Measurements from ENCODE around the gene RBM20.

RBM20 gene

GRCh38 chr10:110804376-110804775 lies 160.2 kb downstream of the RBM20 start:
- no peaks in the 10 kb centered on the region for H3K36me3 ChIP-seq (ENCODE audit: control insufficient read depth in 4 of 4, insufficient read depth in 4 of 4, low read length in 3 of 4)
- peak overlapping the region in 1 of 7 experiments; percentile 22 for H3K4me3 ChIP-seq (ENCODE audit: control insufficient read depth in 1 of 7, extremely low read depth in 1 of 7, insufficient read depth in 4 of 7, low read depth in 2 of 7, low read length in 6 of 7)
- no CpG with 5 or more reads among the region's 1 CpG for WGBS (ENCODE audit: insufficient coverage)
- ChIA-PET CTCF (interaction anchor here (0.6 to 3.4 kb wide), 21 partner anchors 9 to 195 kb away, joined by 3 to 32 read pairs (median 4); no protein-coding TSS in a partner anchor), POLR2A (interaction anchor here (0.5 to 1.4 kb wide), 3 partner anchors 10 to 247 kb away, joined by 3 to 6 read pairs (median 4); no protein-coding TSS in a partner anchor)
- peaks cover 3 to 32% (median 18%) of the 10 kb centered on the region in 4 experiments for H3K4me1 ChIP-seq (ENCODE audit: control extremely low read depth in 1 of 4, control insufficient read depth in 4 of 4, insufficient read depth in 4 of 4, low read length in 3 of 4)
- H3K27me3 ChIP-seq (replicated peaks in 2 of 5; ENCODE audit: control insufficient read depth in 4 of 5, insufficient read depth in 5 of 5, low read length in 4 of 5), result no peaks in the 10 kb centered on the region
- no peaks in the 10 kb centered on the region for H3K9me3 ChIP-seq (ENCODE audit: control extremely low read depth in 1 of 5, control insufficient read depth in 4 of 5, insufficient read depth in 2 of 5, low read depth in 1 of 5, low read length in 4 of 5)
- peak; percentile 12 to 56 (median 22) for DNase-seq
- H3K27ac ChIP-seq (ENCODE audit: insufficient read depth in 1 of 2, low read depth in 1 of 2, low read length in 2 of 2, poor library complexity in 1 of 2, severe bottlenecking in 2 of 2), result no peak overlapping the region

- no peak overlapping the region for H3K27ac ChIP-seq (ENCODE audit: insufficient read depth in 1 of 2, low read depth in 1 of 2, low read length in 2 of 2, poor library complexity in 1 of 2, severe bottlenecking in 2 of 2)
- no peaks in the 10 kb centered on the region for H3K36me3 ChIP-seq (ENCODE audit: control insufficient read depth in 4 of 4, insufficient read depth in 4 of 4, low read length in 3 of 4)
- H3K4me3 ChIP-seq (ENCODE audit: control insufficient read depth in 1 of 7, extremely low read depth in 1 of 7, insufficient read depth in 4 of 7, low read depth in 2 of 7, low read length in 6 of 7), result no peak overlapping the region
- peaks cover 3 to 32% (median 18%) of the 10 kb centered on the region in 4 experiments for H3K4me1 ChIP-seq (ENCODE audit: control extremely low read depth in 1 of 4, control insufficient read depth in 4 of 4, insufficient read depth in 4 of 4, low read length in 3 of 4)
- POLR2A ChIA-PET, result no interaction called here
- CTCF ChIA-PET, result interaction anchor here (1.2 to 3.4 kb wide), 3 partner anchors 23 to 92 kb away, joined by 3 to 32 read pairs (median 6); no protein-coding TSS in a partner anchor
- no peak for DNase-seq
- 97% methylated on average over 5 of the region's 5 CpGs for WGBS (ENCODE audit: insufficient coverage)
- no peaks in the 10 kb centered on the region for H3K27me3 ChIP-seq (replicated peaks in 2 of 5; ENCODE audit: control insufficient read depth in 4 of 5, insufficient read depth in 5 of 5, low read length in 4 of 5)
- no peaks in the 10 kb centered on the region for H3K9me3 ChIP-seq (ENCODE audit: control extremely low read depth in 1 of 5, control insufficient read depth in 4 of 5, insufficient read depth in 2 of 5, low read depth in 1 of 5, low read length in 4 of 5)
Observed at GRCh38 chr10:110805292-110805691, 161.2 kb downstream of the RBM20 start.

- H3K27ac ChIP-seq (ENCODE audit: insufficient read depth in 1 of 2, low read depth in 1 of 2, low read length in 2 of 2, poor library complexity in 1 of 2, severe bottlenecking in 2 of 2), result no peak overlapping the region
- H3K36me3 ChIP-seq (ENCODE audit: control insufficient read depth in 4 of 4, insufficient read depth in 4 of 4, low read length in 3 of 4), result no peaks in the 10 kb centered on the region
- H3K27me3 ChIP-seq (replicated peaks in 2 of 5; ENCODE audit: control insufficient read depth in 4 of 5, insufficient read depth in 5 of 5, low read length in 4 of 5), result no peaks in the 10 kb centered on the region
- H3K9me3 ChIP-seq (ENCODE audit: control extremely low read depth in 1 of 5, control insufficient read depth in 4 of 5, insufficient read depth in 2 of 5, low read depth in 1 of 5, low read length in 4 of 5), result no peaks in the 10 kb centered on the region
- DNase-seq, result no peak
- H3K4me1 ChIP-seq (ENCODE audit: control extremely low read depth in 1 of 4, control insufficient read depth in 4 of 4, insufficient read depth in 4 of 4, low read length in 3 of 4), result peaks cover 3 to 32% (median 18%) of the 10 kb centered on the region in 4 experiments
- no peak overlapping the region for H3K4me3 ChIP-seq (ENCODE audit: control insufficient read depth in 1 of 7, extremely low read depth in 1 of 7, insufficient read depth in 4 of 7, low read depth in 2 of 7, low read length in 6 of 7)
- POLR2A ChIA-PET, result no interaction called here
- 75% methylated on average over 1 of the region's 4 CpGs for WGBS (ENCODE audit: insufficient coverage)
- CTCF ChIA-PET, result interaction anchor here (0.6 to 1.5 kb wide), 3 partner anchors 17 to 81 kb away, joined by 3 read pairs; no protein-coding TSS in a partner anchor
Observed at GRCh38 chr10:110806335-110806734, 162.2 kb downstream of the RBM20 start.

GRCh38 chr10:110808123-110808522 lies 164.0 kb downstream of the RBM20 start:
- POLR2A ChIA-PET, result no interaction called here
- no peak for DNase-seq
- CTCF ChIA-PET, result interaction anchor here (1.0 to 1.5 kb wide), 3 partner anchors 10 to 72 kb away, joined by 3 to 4 read pairs (median 3); no protein-coding TSS in a partner anchor
- Histone ChIP-seq H3K27me3 (replicated peaks in 2 of 5; ENCODE audit: control insufficient read depth in 4 of 5, insufficient read depth in 5 of 5, low read length in 4 of 5) (no peaks in the 10 kb centered on the region), H3K27ac (ENCODE audit: insufficient read depth in 1 of 2, low read depth in 1 of 2, low read length in 2 of 2, poor library complexity in 1 of 2, severe bottlenecking in 2 of 2) (no peak overlapping the region), H3K36me3 (ENCODE audit: control insufficient read depth in 4 of 4, insufficient read depth in 4 of 4, low read length in 3 of 4) (no peaks in the 10 kb centered on the region), H3K4me1 (ENCODE audit: control extremely low read depth in 1 of 4, control insufficient read depth in 4 of 4, insufficient read depth in 4 of 4, low read length in 3 of 4) (peaks cover 0 to 21% (median 12%) of the 10 kb centered on the region in 4 experiments), H3K4me3 (ENCODE audit: control insufficient read depth in 1 of 7, extremely low read depth in 1 of 7, insufficient read depth in 4 of 7, low read depth in 2 of 7, low read length in 6 of 7) (no peak overlapping the region), H3K9me3 (ENCODE audit: control extremely low read depth in 1 of 5, control insufficient read depth in 4 of 5, insufficient read depth in 2 of 5, low read depth in 1 of 5, low read length in 4 of 5) (no peaks in the 10 kb centered on the region)
- WGBS (ENCODE audit: insufficient coverage), result 100% methylated on average over 3 of the region's 3 CpGs

DNA sequence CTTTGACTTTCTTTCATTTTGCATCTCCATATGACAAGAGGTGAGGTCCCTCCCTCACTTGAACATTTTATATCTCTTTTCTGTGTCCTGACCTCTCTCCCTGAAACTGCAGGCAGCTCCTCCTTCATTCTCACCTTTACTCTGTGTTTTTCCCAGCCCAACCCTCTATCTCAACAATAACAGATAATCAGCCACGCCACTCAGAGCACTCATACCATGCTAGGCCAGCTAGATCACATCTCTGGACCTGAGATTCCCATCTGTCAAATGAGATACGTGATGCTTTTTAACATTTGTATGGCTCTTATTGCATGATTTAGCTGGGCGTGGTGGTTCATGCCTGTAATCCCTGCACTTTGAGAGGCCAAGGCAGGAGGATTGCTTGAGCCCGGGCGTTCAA lies 164.5 kb downstream of the RBM20 start:
- H3K27me3 ChIP-seq (replicated peaks in 2 of 5; ENCODE audit: control insufficient read depth in 4 of 5, insufficient read depth in 5 of 5, low read length in 4 of 5), result no peaks in the 10 kb centered on the region
- H3K27ac ChIP-seq (ENCODE audit: insufficient read depth in 1 of 2, low read depth in 1 of 2, low read length in 2 of 2, poor library complexity in 1 of 2, severe bottlenecking in 2 of 2), result no peak overlapping the region
- DNase-seq, result no peak
- CTCF ChIA-PET, result interaction anchor here (1.2 to 1.5 kb wide), 3 partner anchors 51 to 71 kb away, joined by 3 to 4 read pairs (median 3); no protein-coding TSS in a partner anchor
- H3K36me3 ChIP-seq (ENCODE audit: control insufficient read depth in 4 of 4, insufficient read depth in 4 of 4, low read length in 3 of 4), result no peaks in the 10 kb centered on the region
- no peaks in the 10 kb centered on the region for H3K9me3 ChIP-seq (ENCODE audit: control extremely low read depth in 1 of 5, control insufficient read depth in 4 of 5, insufficient read depth in 2 of 5, low read depth in 1 of 5, low read length in 4 of 5)
- POLR2A ChIA-PET, result no interaction called here
- WGBS (ENCODE audit: insufficient coverage), result 100% methylated on average over 4 of the region's 5 CpGs
- peaks cover 0 to 16% (median 10%) of the 10 kb centered on the region in 4 experiments for H3K4me1 ChIP-seq (ENCODE audit: control extremely low read depth in 1 of 4, control insufficient read depth in 4 of 4, insufficient read depth in 4 of 4, low read length in 3 of 4)
- H3K4me3 ChIP-seq (ENCODE audit: control insufficient read depth in 1 of 7, extremely low read depth in 1 of 7, insufficient read depth in 4 of 7, low read depth in 2 of 7, low read length in 6 of 7), result no peak overlapping the region

- H3K4me3 ChIP-seq (ENCODE audit: control insufficient read depth in 1 of 7, extremely low read depth in 1 of 7, insufficient read depth in 4 of 7, low read depth in 2 of 7, low read length in 6 of 7), result no peak overlapping the region
- H3K27me3 ChIP-seq (replicated peaks in 2 of 5; ENCODE audit: control insufficient read depth in 4 of 5, insufficient read depth in 5 of 5, low read length in 4 of 5), result peaks cover 0 to 2% (median 0%) of the 10 kb centered on the region in 5 experiments
- no peak overlapping the region for H3K27ac ChIP-seq (ENCODE audit: insufficient read depth in 1 of 2, low read depth in 1 of 2, low read length in 2 of 2, poor library complexity in 1 of 2, severe bottlenecking in 2 of 2)
- WGBS (ENCODE audit: insufficient coverage), result 100% methylated on average over 1 of the region's 9 CpGs
- no peaks in the 10 kb centered on the region for H3K9me3 ChIP-seq (ENCODE audit: control extremely low read depth in 1 of 5, control insufficient read depth in 4 of 5, insufficient read depth in 2 of 5, low read depth in 1 of 5, low read length in 4 of 5)
- H3K36me3 ChIP-seq (ENCODE audit: control insufficient read depth in 4 of 4, insufficient read depth in 4 of 4, low read length in 3 of 4), result no peaks in the 10 kb centered on the region
- ChIA-PET CTCF (no interaction called here), POLR2A (interaction anchor here (0.9 kb wide), 1 partner anchor 61 kb away, joined by 4 read pairs; the partner anchor contains the start of gene PDCD4)
- no peak for DNase-seq
- no peaks in the 10 kb centered on the region for H3K4me1 ChIP-seq (ENCODE audit: control extremely low read depth in 1 of 4, control insufficient read depth in 4 of 4, insufficient read depth in 4 of 4, low read length in 3 of 4)
Observed at GRCh38 chr10:110810625-110811024, 166.5 kb downstream of the RBM20 start.

DNA sequence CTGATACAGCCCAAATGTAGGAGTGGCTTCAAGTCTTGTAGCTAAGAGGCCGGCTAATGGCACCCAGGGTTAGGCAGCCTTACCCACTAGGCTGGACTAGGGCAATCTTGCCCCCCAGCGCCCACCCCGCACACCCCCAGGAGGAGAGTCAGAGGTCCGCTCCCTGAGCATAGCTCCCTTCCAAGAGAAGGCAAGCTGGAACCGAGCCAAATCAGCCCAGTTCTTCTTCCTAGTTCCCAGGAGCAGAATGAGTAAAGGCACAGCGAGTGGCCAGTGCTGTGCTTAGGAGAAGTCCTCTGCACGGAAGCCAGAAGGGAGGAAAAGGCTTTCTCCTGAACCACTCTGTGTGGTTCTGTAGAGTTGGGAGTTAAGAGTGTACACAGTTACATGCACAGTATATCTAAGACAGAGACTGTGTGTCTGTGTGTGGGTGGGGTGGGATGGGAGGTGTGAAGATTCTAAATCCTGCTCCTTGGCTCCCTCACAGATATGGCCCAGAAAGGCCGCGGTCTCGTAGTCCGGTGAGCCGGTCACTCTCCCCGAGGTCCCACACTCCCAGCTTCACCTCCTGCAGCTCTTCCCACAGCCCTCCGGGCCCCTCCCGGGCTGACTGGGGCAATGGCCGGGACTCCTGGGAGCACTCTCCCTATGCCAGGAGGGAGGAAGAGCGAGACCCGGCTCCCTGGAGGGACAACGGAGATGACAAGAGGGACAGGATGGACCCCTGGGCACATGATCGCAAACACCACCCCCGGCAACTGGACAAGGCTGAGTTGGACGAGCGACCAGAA lies 167.8 kb downstream of the RBM20 start:
- Histone ChIP-seq H3K4me1 (ENCODE audit: control extremely low read depth in 1 of 4, control insufficient read depth in 4 of 4, insufficient read depth in 4 of 4, low read length in 3 of 4) (no peaks in the 10 kb centered on the region), H3K9me3 (ENCODE audit: control extremely low read depth in 1 of 5, control insufficient read depth in 4 of 5, insufficient read depth in 2 of 5, low read depth in 1 of 5, low read length in 4 of 5) (no peaks in the 10 kb centered on the region), H3K4me3 (ENCODE audit: control insufficient read depth in 1 of 7, extremely low read depth in 1 of 7, insufficient read depth in 4 of 7, low read depth in 2 of 7, low read length in 6 of 7) (no peak overlapping the region), H3K36me3 (ENCODE audit: control insufficient read depth in 4 of 4, insufficient read depth in 4 of 4, low read length in 3 of 4) (no peaks in the 10 kb centered on the region), H3K27ac (ENCODE audit: insufficient read depth in 1 of 2, low read depth in 1 of 2, low read length in 2 of 2, poor library complexity in 1 of 2, severe bottlenecking in 2 of 2) (no peak overlapping the region), H3K27me3 (replicated peaks in 2 of 5; ENCODE audit: control insufficient read depth in 4 of 5, insufficient read depth in 5 of 5, low read length in 4 of 5) (peaks cover 0 to 2% (median 0%) of the 10 kb centered on the region in 5 experiments)
- ChIA-PET CTCF (interaction anchor here (0.6 to 1.0 kb wide), 2 partner anchors 9 to 750 kb away, joined by 3 read pairs; no protein-coding TSS in a partner anchor), POLR2A (no interaction called here)
- WGBS (ENCODE audit: insufficient coverage), result 97% methylated on average over 16 of the region's 23 CpGs
- DNase-seq, result no peak
